Activated CD4-positive, alpha-beta T cell treated with anti-CD3 and anti-CD28 coated beads for 24 hours (primary cell): ENCODE measurements around the gene OR6V1.
"Not testable (repeated sequence)": the region's sequence is repeated elsewhere in the genome, so short reads cannot be mapped to it uniquely, and the experiment has no call there.

Source experiments
- DNase-seq, 2 donors: peaks; one replicate each; pipeline ENCODE4 v3.0.0-alpha.2; 2020; ENCODE audit warnings: low read depth in 2 of 2

Gene OR6V1

DNA sequence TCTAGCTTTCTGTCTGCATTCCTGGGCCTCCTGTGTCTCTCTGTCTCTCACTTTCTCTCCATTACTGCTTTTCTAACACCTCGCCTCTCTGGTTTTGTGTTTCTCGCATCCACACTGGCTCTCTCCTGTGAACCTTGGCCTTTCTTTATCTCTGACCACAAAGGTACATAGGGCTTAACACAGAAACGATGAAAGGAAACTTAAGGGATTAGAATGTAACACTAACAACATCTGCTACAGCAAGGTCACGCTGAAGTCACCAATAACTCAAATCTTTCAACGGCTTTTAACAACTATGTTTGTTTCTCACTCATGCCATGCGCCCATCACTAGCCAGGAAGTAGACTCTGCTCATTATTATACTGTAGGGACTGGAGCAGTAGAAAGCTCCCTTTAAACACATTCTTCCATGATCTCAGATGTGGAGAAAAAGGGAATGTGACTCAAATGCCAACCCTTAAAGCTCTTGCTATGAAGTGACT, 9.3 kb upstream of the OR6V1 start:
- no peak for DNase-seq

DNA sequence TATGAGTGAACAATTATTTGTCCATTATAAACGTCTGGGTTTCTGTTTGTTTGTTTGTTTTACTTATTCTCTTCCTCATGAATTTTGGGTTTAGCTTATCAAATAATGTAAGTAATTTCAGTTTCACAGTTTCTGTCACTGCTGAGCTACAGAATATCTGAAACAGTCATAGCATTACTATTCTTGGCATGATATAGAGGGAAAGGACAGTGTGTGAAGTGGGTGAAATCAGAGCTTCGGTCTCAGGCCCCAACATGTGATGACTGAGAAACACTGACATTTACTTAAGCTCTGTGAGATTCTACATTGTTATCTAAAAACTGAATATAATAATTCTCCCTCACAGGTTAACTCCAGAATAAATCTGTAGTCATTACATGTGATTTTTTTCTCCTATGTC, 8.8 kb upstream of the OR6V1 start:
- DNase-seq = no peak

DNA sequence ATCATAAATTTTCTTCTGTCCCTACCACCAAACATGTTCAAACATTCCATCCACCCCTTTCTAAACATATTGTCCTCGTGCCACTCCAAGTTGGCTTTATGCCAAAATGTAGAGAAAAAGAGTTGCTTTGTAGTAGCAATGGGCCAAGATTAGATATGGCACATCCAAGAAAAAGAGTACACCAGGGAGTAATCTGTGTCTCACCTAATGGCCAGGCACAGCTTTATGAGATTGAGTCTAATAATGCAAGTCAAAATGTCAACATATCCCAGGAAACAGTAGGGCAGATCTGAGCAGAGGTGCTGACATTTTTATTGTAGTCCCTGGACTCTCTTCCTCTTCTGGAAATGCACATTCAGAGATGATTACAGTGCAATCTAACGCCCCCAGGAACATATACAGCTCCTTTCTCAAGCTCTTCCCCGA, 5.7 kb upstream of the OR6V1 start:
- DNase-seq = no peak

DNA sequence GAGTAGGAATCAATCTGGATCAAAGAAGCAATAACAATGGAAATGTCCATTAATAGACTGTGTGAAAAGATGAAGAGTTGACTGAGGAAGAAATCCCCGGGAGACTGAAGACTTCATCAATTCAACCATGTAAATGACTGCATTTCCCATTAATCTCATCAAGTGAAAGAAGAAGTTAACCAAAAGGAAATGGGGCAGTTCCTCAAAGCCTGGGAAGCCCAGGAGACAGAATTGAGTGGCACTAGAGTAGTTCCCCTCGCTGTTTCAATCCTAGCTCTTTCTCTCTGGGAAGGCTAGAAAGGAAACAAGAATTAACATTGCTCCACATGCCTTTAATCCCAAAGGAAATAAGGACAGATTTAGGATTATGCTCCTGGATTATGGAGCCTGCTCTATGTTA, 4.8 kb upstream of the OR6V1 start:
- DNase-seq = no peak

DNA sequence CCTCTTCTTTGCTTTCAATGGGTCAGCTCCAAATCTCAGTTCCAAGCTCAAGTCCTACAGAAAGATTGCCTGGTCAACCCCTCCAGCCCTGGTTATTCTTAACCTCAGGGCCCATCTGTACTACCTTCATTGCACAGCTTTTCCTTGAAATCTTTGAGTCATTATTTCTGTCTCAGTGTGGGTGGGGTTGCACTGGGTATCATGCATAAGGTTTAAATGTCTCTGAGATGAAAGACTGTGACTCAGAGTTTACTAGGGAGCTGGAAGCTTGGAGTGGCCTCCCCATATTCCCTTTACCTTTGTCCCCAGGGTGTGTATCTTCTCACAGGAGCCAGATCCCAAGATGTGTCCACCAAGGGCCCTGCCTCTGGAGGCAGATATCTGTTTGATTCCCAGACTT, 3.3 kb upstream of the OR6V1 start:
- DNase-seq = no peak

DNA sequence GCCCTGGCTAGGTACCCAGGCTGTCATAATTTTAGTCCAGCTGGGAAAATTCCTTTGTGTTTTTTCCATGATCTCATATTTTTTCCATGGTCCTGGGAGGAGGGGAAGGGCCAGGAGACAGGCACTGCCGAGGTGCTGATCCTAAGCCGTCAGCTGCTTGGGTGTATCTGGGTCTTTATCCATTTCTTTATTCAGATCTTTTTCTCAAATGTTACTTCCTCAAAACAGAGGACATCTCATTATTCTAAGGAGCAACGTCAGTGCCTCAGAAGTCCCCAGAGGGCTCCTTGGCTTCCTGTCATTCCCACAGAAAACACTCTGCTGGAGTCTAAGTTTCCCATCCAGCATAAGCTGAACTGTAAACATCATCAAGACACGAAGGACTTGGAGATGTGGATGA, 2.8 kb upstream of the OR6V1 start:
- DNase-seq = no peak

DNA sequence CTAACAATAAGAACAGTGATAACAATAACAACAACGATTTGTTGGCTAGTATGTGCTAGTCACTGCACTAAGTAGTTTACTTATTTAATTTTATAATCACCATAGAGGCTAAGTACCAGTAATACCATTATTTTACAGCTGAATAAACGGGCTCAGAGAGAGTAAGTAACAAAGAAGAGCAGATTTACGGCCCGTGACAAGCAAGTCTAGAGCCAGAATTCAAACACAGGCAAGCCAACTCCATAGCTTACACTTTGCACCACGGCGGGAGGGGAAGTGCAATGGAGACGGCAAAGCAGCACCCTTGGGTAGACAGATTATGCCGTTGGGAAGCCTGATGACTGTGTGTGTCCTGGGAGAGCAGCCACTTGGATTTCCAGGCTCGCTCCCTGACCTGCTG, 1.2 kb upstream of the OR6V1 start:
- no peak for DNase-seq

DNA sequence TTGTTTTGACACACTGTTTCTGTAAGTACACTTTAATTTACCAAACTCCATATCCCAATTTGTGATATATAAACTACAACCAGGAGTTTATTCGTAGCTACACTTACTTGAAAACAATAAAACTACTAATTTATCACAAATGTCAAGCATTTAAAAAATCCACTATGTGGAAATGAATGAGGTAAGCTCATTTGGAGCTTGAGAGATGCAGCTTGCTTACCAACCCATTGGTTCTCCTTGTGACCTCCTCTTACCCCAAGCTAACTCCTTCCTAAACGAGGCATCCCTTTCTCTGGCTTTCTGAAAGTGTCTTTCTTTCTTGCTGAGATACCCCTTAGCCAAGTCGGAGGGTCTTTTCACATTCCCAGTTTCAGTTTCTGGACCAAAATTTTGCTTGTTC, 2.5 kb downstream of the OR6V1 start:
- no peak for DNase-seq

DNA sequence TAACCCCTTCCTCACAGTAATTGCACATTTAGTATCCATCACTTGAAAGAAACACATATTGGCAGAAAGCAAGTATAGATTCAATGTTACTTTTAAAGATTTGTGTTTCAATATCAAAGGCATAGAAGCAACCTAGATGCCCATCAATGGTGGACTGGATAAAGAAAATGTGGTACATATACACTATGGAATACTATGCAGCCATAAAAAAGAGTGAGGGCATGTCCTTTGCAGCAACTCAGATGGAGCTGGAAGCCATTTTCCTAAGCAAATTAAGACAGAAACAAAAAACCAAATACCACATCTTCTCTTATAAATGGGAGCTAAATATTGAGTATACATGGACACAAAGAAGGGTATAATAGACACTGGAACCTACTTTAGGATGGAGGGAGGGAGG, 3.6 kb downstream of the OR6V1 start:
- DNase-seq = no peak

DNA sequence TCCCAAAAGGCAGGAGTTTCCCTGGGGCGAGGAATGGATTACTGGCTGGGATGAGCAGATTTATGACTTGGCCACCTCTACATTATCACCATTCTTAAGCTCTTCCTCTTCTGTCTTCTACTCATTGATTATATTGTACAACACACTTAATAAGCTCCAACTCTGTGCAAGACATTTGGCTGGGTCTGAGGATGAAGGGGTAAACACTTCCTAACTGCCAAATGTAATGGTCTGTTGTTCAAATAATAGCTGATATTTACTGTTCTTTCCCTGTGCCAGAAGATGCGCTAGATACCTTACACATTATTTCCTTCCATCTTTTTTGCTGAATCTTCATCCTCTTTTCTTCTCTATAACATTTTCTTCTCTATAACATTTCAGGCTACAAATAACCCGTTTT, 11.6 kb downstream of the OR6V1 start:
- DNase-seq = no peak

DNA sequence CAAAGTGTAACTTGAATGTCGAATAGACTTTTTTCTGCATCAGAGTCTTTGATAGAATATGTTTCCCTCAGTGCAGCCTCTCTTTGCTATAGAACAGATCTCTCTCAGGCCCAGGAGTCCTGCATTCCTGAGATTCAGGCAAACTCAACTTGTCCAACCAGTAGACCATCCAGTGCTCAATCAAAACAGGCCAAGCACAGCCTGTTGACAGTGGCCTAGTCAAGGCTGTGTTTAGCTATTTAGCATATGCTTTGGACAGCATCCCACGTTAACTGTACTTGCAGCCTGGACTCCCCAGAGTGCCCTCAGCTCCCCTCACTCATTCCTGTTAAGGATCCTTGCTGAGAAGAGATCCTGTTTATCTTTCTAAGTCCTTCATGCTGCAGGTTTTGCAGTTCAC, 16.3 kb downstream of the OR6V1 start:
- no peak for DNase-seq

DNA sequence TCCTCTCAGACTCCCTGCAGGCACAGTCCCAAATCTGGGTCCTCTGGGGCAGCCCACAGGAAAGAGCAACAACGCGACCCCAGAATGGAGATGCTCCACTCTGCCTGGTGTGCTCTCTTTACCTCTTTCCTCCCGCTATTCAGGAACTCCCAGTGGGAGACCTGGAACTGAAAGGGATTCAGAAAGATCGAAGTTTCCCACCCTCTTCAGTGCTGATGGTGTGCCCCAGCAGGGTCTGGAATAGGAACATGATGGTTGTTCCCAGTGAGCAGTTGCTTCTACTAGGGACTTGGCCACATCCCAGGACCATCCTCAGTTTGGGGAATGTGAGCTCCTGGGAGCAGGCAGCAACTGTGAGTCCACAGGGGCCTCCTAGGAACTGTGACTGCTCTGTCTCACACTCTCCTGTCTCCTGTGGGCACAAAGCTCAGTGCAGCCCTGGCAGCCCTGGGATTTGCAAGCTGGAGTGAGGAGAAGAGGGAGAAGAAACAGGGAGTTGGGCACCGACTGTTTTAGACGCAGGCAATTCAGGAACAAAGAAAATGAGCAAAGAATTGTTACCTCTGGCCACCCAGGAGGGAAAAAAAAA, 17.9 kb downstream of the OR6V1 start:
- DNase-seq = no peak

DNA sequence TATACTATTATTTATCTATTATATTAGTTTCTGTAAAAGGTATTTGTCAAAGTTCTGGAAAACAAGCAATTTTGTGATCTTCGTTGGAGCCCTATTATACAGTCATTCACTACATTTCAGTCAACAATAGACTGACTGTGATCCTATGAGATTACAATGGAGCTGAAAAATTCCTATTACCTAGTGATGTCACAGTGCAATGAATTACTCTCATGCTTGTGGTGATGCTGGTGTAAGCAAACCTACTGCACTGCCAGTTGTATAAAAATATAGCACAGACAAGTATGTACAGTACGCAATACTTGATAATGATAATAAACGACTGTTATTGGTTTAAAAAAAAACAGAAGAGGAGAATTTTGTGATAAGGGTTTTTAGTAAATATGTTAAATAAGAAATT, 21.4 kb downstream of the OR6V1 start:
- DNase-seq = no peak

DNA sequence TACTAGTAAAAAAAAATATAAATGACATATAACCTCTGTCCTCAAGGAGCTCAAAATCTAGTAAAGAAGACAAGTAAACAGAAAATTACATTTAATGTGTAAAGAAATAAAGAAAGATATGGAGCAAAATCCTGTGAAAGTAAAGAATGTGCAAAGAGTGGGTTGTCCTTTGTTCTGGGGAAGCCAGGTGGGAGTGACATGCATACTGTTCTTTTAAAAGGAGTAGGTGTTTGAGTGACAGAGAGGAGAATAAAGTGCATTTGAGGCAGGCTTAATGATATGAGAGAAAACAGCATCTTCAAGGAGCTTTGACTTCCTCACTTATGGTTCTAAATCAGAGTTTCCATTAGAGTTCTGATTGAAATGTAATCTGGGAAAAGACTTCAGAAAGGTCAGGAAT, 22.0 kb downstream of the OR6V1 start:
- DNase-seq = no peak

DNA sequence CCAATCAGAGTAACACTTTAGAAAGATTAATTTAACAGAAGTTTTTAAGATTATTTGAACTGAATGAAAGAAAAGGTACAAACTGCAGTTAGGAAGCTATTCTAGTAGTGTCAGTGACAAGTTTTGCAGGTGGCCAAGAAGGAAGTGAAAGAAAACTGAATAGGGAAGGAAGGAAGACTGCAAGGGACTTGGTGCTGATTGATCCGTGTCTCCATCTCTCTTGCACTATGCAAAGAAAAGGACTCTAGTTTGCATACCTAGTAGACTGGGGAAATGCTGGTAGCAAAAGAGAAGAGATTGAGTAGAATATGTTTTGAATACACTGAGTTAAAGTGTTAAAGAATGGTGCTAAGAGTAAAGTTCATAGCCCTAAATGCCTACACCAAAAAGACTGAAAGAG, 33.0 kb downstream of the OR6V1 start:
- DNase-seq = no peak

DNA sequence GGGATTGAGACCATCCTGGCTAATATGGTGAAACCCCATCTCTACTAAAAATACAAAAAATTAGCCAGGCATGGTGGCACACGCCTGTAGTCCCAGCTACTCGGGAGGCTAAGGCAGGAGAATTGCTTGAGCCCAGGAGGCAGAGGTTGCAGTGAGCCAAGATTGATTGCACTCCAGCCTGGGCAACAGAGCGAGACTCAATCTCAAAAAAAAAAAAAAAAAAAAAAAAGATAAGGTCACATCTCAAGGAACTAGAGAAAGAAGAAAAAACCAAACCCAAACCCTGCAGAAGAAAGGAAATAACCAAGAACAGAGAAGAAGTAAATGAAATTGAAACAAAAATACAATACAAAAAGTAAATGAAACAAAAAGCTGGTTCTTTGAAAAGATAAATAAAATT, 33.5 kb downstream of the OR6V1 start:
- not testable (repeated sequence) for DNase-seq

DNA sequence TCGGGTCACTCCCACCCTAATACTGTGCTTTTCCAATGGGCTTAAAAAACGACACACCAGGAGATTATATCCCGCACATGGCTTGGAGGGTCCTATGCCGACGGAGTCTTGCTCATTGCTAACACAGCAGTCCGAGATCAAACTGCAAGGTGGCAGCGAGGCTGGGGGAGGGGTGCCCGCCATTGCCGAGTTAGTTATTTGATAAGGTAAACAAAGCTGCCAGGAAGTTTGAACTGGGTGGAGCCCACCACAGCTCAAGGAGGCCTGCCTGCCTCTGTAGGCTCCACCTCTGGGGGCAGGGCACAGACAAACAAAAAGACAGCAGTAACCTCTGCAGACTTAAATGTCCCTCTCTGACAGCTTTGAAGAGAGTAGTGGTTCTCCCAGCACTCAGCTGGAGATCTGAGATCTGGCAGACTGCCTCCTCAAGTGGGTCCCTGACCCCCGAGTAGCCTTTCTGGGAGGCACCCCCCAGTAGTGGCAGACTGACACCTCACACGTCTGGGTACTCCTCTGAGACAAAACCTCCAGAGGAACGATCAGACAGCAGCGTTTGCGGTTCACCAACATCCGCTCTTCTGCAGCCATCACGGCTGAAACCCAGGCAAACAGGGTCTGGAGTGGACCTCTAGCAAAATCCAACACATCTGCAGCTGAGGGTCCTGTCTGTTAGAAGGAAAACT, 36.5 kb downstream of the OR6V1 start:
- DNase-seq = not testable (repeated sequence)

DNA sequence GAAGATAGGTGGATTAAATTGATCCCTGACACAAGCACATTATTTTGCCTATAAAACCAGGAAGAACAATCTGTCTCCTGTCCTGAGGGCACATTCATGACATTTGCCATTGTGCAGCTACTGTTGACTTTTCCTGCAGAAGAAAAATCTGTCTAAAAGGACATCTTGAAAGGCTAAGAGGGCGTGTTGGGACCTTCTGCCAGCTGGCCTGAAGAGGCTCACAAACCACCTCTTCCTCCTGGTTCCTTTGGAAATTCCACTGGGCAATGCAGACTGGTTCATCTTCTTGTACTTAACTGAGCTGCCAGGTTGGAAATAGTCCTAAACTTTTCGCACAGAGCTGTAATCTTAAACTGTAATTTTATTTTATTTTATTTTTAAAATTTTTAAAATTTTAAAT, 44.0 kb downstream of the OR6V1 start:
- DNase-seq = no peak

DNA sequence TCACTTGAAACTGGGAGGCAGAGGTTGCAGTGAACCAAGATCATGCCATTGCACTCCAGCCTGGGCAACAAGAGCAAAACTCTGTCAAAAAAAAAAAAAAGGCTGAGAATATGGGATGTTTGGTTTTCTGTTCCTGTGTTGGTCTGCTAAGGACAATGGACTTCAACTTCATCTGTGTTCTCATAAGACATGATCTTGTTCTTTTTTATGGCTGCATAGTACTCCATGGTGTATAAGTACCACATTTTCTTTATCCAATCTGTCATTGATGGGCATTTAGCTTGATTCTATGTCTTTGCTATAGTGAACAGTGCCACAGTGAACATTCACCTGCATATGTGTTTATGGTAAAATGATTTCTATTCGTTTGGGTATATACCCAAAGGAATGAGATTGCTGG, 47.4 kb downstream of the OR6V1 start:
- DNase-seq = not testable (repeated sequence)
